ENCODE results near the gene TSPAN33. TPM values are rescaled to one million over a fixed set of nuclear protein-coding genes. Genes with fewer than 3 reads are reported as not detected.

Gene TSPAN33
- total RNA-seq, result 1 to 10 TPM; 5.6 to 9.1 (median 7.8) TPM

- ATAC-seq (peak; percentile 92 to 95), DNase-seq (peak; percentile 59 to 66)
- intact Hi-C loops (cut with DNase I; ENCODE audit: low total_unique reads), result no loop called here
- no peaks in the 10 kb centered on the region for H3K9me3 ChIP-seq
- TF ChIP-seq CTCF (IDR thresholded peaks at IDR 0.05 in 4 of 5, conservative IDR thresholded peaks at IDR 0.05 in 1 of 5) (no peak), POLR2A (IDR thresholded peaks at IDR 0.05) (no peak)
- peaks cover 0 to 13% (median 7%) of the 10 kb centered on the region in 3 donors for H3K27me3 ChIP-seq
- no peaks in the 10 kb centered on the region for H3K36me3 ChIP-seq
- no peak within 1 kb of the TSS for H3K27ac ChIP-seq
- H3K4me1 ChIP-seq, result peaks cover 7 to 13% of the 10 kb centered on the region in 2 donors
- H3K4me3 ChIP-seq, result peak within 1 kb of the TSS; percentile 40 to 69 (median 60)
- in situ Hi-C loops (cut with MboI; ENCODE audit: low sequenced_read_pairs in 4 of 4), result no loop called here
Measured at GRCh38 chr7:129144095-129144833, at the start of gene TSPAN33. Gene TSPAN33 (plus strand): TSS chr7:129144707. CDS start chr7:129144981, 274 bp downstream.

GRCh38 chr7:129095258-129095657 is 49.2 kb upstream of the TSPAN33 start:
- intact Hi-C loops (cut with DNase I; ENCODE audit: low total_unique reads), result no loop called here
- in situ Hi-C loops (cut with MboI; ENCODE audit: low sequenced_read_pairs in 4 of 4), result loop anchor here in 2 of 4 donors (10.0 kb wide), 1 partner anchor 190 kb away; no protein-coding TSS in a partner anchor
- ATAC-seq (no peak), DNase-seq (no peak)
- TF ChIP-seq POLR2A (IDR thresholded peaks at IDR 0.05), result no peak
- TF ChIP-seq CTCF (IDR thresholded peaks at IDR 0.05 in 4 of 5, conservative IDR thresholded peaks at IDR 0.05 in 1 of 5), result no peak
- no peak overlapping the region for H3K27ac ChIP-seq
- H3K36me3 ChIP-seq, result no peaks in the 10 kb centered on the region
- H3K4me3 ChIP-seq, result no peak overlapping the region
- no peaks in the 10 kb centered on the region for H3K9me3 ChIP-seq
- no peaks in the 10 kb centered on the region for H3K27me3 ChIP-seq
- no peaks in the 10 kb centered on the region for H3K4me1 ChIP-seq

GRCh38 chr7:129098409-129099084 is 46.0 kb upstream of the TSPAN33 start:
- H3K9me3 ChIP-seq, result no peaks in the 10 kb centered on the region
- H3K27ac ChIP-seq, result no peak overlapping the region
- no peak overlapping the region for H3K4me3 ChIP-seq
- ATAC-seq (no peak), DNase-seq (no peak)
- intact Hi-C loops (cut with DNase I; ENCODE audit: low total_unique reads) (no loop called here), in situ Hi-C loops (cut with MboI; ENCODE audit: low sequenced_read_pairs in 4 of 4) (loop anchor here in 2 of 4 donors (10.0 kb wide), 1 partner anchor 194 kb away; no protein-coding TSS in a partner anchor)
- peaks cover 7 to 18% of the 10 kb centered on the region in 2 donors for H3K4me1 ChIP-seq
- H3K27me3 ChIP-seq, result no peaks in the 10 kb centered on the region
- H3K36me3 ChIP-seq, result no peaks in the 10 kb centered on the region
- TF ChIP-seq CTCF (IDR thresholded peaks at IDR 0.05 in 4 of 5, conservative IDR thresholded peaks at IDR 0.05 in 1 of 5) (no peak), POLR2A (IDR thresholded peaks at IDR 0.05) (no peak)

- intact Hi-C loops (cut with DNase I; ENCODE audit: low total_unique reads) (no loop called here), in situ Hi-C loops (cut with MboI; ENCODE audit: low sequenced_read_pairs in 4 of 4) (loop anchor here in 1 of 4 donors (10.0 kb wide), 1 partner anchor 176 kb away; no protein-coding TSS in a partner anchor)
- H3K9me3 ChIP-seq, result no peaks in the 10 kb centered on the region
Measured at GRCh38 chr7:129100827-129101166, 43.7 kb upstream of the TSPAN33 start.

More at GRCh38 chr7:129100827-129101166, 43.7 kb upstream of the TSPAN33 start:
- no peak for ATAC-seq
- Histone ChIP-seq H3K27me3 (no peaks in the 10 kb centered on the region), H3K27ac (no peak overlapping the region), H3K4me1 (peaks cover 7 to 18% of the 10 kb centered on the region in 2 donors), H3K4me3 (no peak overlapping the region), H3K36me3 (no peaks in the 10 kb centered on the region)
- TF ChIP-seq CTCF (IDR thresholded peaks at IDR 0.05 in 4 of 5, conservative IDR thresholded peaks at IDR 0.05 in 1 of 5) (no peak), POLR2A (IDR thresholded peaks at IDR 0.05) (no peak)
- DNase-seq, result no peak

All from gastrocnemius medialis (tissue), 4 donors.